GM21786 (cell line): ENCODE measurements around the gene BIN1.

Experiments used
- ATAC-seq: cut with Tn5 transposase; IDR thresholded peaks from one replicate; pipeline ENCODE4 v1.9.1; 2021; ENCODE audit not compliant: unreplicated experiment

Gene BIN1

DNA sequence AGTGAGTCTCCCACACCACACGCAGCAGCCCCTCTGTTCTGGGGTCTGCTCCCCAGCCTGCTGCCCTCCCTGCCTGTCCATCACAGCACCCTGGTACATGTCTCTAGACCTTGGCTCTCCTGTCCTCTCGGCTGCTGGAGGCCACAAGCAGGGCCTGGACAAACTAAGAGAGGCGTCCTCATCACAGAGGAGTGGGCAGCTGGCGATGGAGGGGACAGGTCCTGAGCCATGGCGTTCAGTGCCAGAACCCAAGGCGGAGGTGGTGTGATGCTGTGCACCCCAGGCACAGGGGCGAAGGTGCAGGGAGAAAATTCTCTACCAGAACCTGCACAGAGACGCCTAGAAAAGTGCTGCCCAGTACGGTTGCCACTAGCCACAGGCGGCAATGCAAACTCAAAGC lies 47.4 kb downstream of the BIN1 start:
- ATAC-seq, result no peak

GRCh38 chr2:127058954-127059252 lies 48.1 kb downstream of the BIN1 start:
- ATAC-seq, result no peak

DNA sequence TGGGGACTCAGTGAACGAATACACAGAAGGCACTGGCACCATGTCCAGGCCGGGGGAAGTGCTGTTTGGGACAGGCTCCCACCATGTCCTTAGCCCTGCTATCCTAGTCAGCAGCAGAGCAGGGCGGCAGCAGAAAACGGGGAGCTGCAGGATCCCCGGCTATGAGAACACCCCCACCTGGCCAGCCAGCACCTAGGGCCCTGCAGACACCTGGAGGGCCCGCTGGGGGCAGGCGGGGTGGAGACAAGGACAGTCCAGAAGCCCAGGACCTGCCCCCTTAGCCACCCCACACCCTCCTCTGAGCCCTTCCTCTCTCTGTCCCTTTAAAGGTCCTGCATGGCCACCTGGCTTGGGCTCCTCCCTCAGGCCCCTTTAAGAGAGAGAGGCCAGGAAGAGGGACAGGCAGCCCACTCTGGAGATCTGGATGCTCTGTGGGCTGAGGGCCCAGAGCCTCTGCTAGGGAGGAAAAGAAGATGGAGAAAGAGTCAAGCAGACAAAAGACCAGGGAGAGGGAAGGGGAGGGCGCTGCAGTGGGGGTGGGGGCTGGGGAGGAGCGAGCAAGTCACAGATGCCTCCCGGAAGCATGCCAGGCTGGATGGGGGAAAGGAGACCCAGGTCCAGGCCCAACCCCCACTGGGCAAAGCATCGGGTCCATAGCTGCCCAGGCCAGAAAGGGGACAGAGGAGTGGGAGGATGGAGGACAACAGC lies 48.6 kb downstream of the BIN1 start:
- no peak for ATAC-seq

- ATAC-seq, result no peak
Measured at GRCh38 chr2:127057371-127058245, 49.3 kb downstream of the BIN1 start.

DNA sequence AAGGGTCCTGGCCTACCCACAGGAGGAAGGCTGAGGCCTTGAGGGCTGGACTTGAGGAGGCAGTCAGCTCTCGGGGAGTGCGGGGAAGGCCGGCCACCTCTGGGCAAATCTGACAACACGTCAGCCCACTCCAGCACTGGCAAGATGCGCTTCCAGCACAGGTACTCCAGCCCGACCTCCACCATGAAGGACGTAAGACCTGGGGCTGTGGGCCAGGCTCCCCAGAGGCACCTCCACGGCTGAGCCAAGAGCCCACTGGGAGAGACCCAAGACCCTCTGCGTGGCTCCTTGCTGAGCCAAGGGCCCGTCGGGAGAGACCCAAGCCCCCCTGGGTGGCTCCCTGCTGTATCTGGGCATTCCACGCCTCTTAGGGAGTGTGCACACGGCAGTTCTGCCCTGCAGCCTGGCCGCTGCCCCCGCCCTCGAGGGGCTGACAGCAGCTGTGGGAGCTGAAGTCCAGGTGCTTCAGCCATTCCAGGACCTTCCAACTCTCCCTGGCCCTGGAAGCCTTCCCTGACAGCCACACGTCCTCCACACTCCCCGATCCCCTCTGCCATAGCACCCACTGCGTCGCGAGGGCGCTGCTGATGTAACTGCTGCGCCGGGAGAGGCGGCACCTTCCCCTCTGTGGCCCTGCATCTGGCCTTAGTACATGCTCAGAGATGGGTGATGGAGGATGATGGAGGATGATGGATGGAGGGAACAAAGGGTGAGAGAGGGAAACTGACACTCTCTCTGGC lies 50.2 kb downstream of the BIN1 start:
- ATAC-seq, result no peak

GRCh38 chr2:127056086-127056485 lies 50.9 kb downstream of the BIN1 start:
- ATAC-seq, result no peak

- no peak for ATAC-seq
Measured at GRCh38 chr2:127055786-127056076, 51.2 kb downstream of the BIN1 start.

- no peak for ATAC-seq
Measured at GRCh38 chr2:127054996-127055785, 51.8 kb downstream of the BIN1 start.

DNA sequence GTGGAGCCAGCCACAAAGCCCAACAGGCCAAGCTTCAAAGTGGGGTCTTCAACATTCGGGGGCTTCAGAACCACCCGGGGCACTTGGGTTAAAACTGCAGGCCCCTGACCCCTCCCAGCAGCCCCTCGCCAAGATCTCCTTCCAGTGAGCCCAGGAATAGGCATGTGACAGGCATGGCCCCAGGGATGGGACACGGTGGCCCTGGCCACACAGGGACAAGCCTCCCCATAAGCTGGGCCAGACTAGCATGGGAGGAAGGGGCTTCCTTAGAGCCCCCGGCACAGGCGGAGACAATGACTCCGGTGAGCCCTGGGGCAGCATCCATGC lies 52.4 kb downstream of the BIN1 start:
- ATAC-seq, result no peak

GRCh38 chr2:127053731-127054603 lies 53.0 kb downstream of the BIN1 start:
- ATAC-seq, result no peak

DNA sequence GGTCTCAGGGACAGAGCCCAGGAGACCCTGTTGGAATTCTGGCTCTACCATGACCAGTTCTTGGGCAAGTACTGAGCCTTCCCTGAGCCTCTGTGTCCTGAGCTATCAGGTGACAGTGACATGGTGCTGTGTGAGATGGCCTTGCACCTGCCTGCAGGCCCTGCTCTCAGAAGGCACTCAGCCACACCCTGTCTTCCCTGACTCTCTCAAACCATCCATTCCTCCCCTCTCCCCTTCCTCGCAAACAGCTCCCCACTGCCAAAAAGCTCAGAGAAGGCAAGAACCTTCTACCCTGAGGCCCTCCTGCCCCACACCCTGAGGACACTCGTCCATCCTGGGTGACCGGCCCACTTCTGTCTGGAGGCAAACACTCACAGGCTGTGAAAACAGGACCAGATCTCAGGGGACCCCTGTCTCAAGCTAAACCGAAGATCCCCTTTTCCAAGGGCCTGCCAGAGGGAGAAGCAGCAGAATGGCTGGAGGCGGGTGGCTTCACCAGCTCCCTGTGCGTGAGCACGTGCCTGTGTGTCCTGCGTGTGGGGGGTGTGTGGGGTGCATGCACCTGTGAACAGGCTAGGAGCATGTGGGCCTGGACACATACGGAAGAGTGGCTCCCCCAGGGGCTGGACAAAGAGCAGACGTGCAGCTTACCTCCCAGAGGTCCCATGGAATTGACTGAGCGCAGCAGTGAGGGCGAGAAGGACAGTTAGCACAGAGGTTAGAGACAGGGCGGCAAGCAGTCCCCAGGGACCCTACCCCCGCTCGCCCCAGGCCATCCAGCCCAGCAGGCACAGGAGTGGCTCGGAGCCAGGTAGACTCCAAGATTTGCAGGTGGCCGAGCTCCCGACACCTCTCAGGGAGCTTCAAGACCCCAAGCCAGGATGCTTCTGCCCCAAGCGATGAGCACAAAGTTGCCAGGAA lies 53.9 kb downstream of the BIN1 start:
- ATAC-seq, result no peak

- no peak for ATAC-seq
Measured at GRCh38 chr2:127052057-127052770, 54.7 kb downstream of the BIN1 start.

DNA sequence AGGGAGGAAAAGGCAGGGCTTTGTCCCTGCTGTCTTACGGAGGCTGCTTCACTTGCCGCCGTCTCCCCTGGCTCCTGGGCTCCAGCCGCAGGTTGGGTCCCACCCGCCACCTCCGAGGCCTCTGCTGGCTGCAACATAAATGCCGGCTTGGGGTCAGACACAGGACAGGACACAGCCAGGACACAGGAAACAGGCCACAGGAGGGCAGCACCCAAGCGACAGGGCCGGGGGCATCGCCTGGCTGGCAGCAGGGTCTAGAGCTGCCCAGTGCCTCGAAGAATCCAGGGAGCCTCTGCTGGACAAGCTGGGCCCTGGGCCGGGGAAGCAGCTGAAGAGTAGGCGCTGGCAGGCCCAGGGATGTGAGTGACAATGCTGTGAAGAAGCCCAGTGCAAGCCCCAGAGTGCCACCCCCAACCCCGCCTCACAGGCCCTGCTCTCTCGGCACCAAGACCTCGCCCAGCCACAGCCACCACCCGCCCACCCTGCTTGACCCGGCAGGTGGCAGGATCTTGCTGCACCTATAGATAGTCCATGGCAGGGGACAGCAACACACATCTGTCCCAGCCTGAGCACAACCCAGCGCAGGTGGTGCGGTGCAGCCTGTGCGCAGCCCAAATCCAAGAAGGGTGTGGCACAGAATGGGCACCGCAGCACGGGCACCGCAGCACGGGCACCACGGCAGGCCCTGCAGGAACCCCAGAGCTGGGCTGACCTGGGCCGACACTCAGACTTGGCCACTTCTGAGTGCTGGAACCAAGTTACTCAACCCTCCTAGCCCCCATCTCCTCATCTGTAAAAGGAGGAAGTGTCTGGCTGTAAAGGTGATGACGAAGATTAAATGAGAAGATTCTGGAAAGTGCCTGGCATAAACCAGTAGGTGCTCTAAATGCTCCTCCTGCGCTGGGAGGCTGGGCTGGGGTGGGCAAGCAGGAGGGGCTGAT lies 55.6 kb downstream of the BIN1 start:
- ATAC-seq, result no peak

DNA sequence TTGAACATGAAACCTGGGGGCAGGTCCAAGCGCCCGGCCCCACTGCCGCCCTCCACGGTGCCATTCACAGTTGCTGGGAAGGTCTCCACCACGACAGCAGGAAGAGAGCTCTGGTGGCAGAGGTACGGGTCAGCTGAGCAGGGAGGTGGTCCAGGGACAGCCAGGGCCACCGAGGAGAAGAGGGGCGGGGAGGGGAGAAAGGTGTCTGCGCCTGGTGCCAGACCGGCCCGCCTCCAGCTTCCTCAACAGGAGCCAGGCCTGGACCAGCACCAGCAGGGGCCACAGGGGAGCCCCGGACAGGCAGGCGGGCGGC lies 56.2 kb downstream of the BIN1 start:
- no peak for ATAC-seq

- ATAC-seq, result peak; percentile 61
Measured at GRCh38 chr2:127049927-127050802, 56.8 kb downstream of the BIN1 start.

DNA sequence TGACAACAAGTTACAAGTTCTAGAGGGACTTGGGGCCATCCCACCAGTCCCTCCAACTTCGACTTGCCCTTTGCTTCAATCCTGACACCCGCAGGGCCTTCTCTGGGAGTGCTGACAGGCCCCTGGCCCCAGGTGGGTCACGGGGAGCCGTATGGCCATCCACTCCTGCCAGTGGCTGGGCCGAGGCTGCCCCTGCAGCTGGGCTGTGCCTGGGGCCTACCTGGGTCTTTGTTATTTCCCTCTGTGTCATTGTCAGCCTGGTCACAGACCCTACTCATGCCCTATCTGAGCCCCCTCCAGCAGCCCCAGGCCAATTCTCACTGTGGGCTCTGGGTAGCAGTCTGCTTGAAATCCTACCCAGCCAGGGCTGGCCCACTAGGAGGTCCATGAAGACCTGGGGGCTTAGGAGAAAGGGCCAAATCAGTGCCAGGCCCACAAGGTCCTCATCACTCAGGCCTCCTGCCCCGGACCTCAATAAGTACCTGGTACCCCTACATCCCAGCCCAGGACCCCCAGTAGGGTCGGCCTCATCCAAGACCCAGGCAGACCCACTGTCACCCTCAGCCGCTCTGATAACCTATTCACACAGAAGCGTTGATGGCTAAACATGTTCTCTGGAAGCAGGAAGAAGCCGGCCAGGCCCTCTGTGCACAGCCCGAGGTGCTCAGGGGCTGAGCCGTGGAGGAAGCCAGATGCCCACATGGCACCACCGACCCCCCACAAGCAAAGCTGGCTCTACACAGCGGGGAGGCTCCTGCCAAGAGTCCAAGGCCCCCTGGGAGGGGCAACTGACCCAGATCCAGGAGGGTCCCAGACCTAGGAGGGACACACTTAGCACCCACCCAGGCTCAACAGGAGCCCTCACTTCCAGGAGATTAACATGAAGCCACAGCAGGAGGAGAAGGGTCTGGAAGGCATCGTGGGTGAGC lies 57.7 kb downstream of the BIN1 start:
- ATAC-seq, result no peak
